HG02970 (cell line): Measurements from ENCODE around the gene HOXA3.

Experiments
- ATAC-seq: cut with Tn5 transposase; IDR thresholded peaks from one replicate; pipeline ENCODE4 v1.9.1; 2021; ENCODE audit warnings: mild to moderate bottlenecking, moderate library complexity, moderate number of reproducible peaks; ENCODE audit not compliant: unreplicated experiment, low FRiP score

Gene HOXA3

DNA sequence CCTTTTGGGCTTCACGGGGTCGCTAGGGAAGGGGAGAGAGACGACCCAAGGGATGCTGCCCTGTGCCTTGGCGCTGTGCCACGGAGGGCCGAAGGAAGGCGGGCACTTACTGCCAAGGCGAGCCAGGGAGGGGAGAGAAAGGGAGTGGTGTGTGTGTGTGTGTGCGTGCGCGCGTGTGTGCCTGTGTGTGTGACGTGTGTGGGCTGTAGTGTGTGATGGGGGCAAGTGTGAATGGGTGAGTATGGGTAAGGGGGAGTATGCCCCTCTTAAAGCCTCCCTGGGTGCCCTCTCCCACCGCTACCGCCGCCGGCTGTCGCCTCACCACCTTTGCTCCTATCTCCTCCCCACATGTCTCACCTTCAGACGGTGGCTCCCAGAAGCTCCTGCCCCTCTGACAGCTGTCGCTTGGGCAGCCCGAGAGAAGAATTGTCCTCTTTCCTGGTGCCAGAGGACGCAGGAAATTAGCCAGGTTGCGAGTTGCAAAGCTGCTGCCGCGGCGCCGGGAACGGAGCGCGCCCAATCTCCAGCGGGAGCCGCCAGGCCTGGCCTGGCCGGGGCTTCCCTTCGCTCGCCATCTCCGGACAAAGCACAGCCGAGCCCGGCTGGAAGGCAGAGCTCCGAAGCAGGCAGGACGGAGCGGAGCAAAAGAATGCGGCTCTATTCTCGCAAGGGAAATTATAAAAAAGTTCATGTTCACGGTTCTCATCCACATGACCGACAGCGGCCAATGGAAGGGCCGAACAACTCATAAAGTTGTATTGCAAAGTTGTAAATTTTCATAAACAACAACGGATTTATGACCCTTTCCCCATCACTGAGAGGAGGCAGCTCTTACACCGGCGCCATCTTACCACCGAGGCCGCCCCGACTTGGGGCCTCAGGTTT lies at the start of gene HOXA3:
Gene HOXA3 (minus strand): TSS at position 653 of the 885 bp plus-strand sequence. CDS start 41,943 bp downstream, outside the sequence.
- no peak for ATAC-seq

GRCh38 chr7:27201580-27202017 lies 49.2 kb upstream of the HOXA3 start:
- ATAC-seq: no peak

- no peak for ATAC-seq
Observed at GRCh38 chr7:27200761-27201579, 48.6 kb upstream of the HOXA3 start.

DNA sequence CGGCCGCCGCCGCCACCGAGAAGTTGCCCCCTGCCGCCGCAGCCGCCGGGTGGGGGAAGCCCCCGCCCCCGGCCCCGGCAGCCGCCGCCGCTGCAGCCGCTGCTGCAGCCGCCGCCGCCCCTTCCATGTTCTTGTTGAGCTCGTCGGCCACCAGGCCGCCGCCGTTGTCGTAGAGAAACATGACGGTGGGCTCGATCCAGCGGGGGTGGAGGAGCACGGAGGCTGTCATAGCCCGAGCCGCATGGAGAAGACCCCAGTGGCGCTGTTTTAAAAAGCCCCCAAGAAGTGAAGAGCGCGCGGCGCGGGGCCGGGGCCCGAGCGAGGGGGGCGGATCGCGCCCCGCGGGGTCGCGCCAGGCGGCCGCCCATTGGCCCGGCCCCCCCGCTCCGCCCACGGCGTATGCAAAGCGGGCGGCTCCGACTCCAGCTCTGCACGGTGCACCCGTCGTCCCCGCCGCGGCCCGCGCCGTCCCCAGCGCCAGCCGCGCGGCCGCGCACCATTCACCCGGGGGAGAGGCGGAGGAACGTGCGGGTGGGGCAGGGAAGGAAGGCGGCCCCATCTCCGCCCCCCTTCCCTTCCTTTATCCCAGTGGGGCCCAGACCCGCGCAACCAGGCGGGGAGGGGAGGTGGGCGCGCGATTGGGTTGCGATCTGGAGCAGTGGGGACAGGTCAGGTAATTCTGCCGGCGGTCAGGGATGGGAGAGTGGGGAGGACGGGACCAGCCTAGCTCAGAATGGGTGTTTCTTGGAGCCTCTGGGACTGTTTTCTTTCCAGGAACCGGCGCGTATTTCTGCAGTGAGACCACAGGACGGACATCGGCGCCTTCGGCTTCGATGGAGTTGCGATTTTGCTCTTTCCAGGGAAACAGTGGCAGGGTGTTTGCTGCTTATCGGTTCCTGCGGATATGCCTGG lies 47.7 kb upstream of the HOXA3 start, which contains the start of gene HOXA13:
Gene HOXA13 (minus strand): TSS at position 243 of the 912 bp plus-strand sequence. CDS start 14 bp downstream, at position 229.
- no peak for ATAC-seq

DNA sequence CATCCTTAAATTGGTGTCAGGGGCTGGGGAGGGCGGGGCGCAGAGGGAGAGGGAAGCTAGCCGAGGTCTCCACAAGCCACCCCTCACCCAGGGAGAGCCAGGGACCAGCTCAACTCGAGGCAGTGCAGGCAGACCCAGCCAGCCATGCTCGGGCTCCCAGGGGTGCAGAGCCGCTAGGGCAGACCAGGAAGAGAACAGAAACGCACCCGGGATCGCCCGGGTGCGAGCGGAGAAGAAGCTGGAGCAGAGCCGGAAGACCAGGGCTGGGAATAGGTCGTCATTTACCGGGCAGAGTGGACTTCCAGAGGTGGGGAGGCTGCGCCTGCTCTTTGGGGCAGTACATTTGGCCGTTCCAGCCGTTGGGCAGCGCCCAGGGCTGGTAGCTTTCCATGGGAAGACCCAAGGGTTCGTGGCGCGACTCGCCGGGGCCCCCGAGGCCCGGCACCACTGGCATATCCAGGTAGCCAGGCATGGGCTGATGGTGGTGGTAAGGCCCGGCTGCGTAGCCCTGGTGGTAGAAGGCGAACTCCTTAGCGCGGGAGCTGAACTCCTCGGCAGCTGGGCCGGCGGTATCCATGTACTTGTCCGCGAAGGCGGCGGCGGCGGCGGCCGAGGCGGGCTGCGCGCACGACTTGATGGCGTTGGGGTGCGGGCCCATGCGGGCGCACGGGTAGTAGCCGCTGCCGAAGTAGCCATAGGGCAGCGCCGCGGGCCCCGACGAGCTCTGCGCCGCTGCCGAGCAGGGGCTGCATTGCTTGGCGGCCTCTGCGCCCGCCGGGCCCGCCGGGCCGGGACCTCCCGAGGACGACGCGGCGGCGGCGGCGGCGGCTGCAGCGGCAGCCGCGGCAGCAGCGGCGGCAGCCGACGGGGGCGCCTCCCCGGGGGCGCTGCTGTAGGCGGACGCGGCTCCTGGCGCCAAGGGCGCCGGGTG lies 46.8 kb upstream of the HOXA3 start:
- no peak for ATAC-seq

- no peak for ATAC-seq
Observed at GRCh38 chr7:27198138-27198841, 45.9 kb upstream of the HOXA3 start.

DNA sequence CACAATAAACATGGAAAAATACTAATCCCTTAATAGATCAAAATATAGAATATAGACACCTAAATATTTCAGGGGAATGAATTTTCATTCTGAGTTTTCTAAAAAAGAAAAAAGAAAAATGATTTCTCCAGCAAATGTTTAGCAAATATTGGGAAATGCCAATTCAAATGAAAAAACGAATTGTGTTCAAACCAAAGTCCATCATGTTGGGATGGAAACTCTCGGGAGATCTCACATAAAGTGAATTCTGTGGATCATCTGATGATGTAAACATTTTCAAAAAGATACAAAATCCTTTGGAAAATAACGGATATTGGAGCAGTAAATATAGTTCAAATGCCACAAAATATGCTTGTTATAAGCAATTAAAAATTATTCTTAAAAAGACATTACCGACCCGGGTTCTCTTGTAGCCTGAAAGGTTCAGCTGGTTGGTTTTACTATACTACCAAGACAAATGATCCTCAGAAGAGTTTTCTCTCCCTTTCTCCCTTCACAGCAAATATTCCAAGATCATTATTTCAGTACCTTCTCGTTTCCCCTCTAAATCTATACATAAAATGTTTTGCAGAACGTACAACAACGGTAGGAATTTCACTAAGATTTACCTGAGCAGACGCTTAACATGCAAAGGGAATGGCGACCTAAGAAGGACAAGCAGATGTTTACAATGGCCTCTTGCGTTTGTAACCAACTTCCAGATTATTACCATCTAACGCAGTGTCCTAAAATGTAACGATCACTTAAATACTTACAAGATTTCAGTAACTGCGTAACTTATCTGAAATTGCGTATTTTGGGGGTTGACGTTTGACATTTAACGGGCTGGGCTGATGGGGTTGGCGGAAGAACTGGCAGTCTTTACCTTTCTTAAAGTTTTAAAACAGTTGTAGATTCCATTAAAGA lies 45.0 kb upstream of the HOXA3 start:
- no peak for ATAC-seq

DNA sequence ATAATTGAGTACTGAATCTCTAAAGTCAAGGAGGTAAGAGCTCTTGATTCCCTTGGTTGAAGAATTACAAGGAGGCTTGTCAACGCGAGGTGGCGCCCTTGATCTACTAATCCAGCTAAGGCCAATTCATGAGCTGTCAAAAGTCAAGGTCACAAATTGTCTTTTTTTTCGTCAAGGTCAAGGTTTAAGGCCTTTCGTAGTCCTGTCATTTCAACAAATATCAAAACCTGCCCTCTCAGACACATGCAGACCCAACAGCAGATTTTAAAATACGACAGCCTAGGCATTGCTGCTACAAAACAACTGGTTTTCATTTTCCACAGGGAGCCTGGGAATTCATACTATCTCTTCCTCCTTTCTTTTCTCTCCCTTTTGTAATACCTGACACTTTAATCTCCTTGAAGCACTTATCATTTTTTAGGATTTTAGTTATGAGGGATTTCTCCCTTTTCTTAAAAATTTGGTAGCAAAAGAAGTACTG lies 43.9 kb upstream of the HOXA3 start:
- no peak for ATAC-seq

DNA sequence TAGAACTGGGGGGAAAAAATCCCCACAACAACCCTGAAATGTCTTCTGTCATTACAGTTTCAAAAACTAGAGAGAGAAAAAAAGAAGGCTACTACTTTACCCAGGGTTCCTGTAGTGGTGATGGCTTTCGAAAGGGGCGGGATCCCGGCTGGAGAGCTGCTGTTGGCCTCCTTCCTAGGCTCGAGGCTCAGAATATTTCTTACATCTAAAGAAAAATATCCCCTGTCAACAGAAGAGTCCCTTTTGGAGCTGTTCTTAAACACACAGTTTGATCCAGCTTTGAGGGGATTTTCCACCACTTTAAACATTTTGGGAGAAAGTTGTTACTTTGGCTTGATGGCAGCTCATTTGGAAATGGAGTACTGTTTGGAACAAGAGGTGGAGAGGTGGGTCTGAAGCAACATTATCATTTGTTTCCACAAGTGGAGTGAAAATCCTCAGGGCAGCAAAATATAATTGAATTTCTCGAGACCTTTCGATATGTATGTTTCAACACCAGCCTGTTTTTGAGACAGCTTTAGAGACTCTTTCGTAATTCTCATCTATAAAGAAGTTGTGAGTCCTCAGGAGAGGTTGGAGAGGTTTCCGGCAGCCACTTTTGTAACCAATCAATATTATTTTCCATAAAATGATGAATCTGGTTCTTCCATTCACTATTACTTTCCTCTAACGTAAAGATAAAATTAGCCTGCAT lies 42.5 kb upstream of the HOXA3 start:
- ATAC-seq: no peak

DNA sequence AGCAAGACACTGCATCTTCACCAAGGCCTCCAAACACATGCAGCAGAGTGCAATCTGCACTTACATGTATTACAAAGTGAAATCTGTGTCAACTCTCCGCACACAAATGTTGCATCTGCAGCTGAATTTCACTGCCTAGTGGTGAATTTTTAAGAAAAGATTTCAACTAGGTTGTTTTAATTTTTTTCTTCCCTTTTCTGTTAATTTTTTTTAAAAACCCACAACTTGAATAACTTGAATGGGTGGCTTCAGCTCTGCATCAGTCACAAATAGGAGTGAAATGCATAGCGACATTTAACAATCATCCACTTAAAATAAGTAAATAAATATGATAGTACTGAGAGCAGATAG lies 41.6 kb upstream of the HOXA3 start:
- ATAC-seq: no peak

DNA sequence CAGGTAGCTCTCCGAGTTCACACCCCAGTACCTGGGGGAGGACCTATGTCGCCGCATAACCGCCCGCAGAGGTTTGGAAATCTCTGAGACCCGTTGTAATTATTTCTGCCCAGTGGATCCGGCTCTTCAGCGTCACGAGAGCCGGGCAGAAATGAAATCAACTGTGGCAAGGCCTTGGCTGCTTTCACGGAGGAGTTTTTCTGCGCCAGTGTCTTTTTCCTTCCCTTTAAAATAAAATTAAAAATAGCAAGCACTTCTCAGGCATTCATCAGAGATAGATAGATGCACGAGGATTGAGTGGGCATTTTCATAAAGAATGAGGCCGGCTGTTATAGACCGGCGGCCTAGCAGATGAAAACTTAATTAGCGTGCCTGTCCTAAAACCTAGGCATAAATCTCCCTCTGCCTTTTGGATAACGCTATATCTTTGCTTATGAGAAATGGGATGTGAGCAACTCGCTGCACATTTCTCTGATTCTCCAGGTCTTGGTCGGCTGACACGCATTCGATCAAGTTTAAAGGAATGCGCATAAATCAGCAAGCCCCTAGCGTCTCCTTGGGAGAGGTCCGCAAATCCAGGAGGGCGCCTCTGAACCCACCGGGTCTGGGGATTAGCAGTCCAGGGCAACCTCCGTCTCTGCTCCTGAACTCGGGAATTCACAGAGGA lies 41.1 kb upstream of the HOXA3 start:
- no peak for ATAC-seq

DNA sequence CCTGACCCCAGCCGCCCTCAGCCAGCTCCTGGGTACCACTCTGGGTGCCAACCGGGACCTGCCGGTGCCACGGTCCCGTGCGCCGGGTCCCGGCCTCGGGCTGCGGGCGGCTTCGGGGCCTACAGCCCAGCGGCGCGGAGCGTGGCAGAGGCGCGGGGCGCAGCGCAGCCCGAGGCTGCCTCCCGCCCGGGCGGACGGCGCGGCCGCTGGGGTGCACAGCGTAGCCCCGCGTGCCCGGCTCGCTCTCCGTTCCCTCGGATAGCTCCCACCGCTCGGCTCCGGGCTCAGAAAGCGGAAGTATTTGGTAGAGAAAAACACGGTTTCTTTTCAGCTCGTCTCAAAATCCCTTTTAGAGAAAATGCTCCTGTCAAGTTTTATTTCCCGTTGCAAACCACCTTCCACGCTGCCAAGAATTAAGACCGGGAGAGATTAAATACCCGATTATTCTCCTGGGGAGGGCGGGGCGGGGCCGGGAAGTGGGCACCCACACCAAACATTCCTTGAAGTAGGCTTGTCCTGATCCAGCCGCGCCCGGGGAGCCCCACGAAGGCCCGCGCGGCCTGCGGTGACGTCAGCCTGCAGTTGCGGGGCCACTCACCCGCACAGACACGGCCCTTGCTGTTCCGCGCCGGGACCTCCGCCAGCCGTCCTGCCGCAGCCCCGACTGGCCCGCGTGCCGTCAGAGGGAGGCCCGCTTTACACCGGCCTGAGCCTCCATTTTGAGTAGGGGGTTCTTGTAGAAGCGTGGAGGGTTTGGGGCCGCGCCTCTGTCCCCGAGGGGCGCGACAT lies 40.4 kb upstream of the HOXA3 start:
- ATAC-seq: no peak

- no peak for ATAC-seq
Observed at GRCh38 chr7:27191833-27192545, 39.6 kb upstream of the HOXA3 start.

DNA sequence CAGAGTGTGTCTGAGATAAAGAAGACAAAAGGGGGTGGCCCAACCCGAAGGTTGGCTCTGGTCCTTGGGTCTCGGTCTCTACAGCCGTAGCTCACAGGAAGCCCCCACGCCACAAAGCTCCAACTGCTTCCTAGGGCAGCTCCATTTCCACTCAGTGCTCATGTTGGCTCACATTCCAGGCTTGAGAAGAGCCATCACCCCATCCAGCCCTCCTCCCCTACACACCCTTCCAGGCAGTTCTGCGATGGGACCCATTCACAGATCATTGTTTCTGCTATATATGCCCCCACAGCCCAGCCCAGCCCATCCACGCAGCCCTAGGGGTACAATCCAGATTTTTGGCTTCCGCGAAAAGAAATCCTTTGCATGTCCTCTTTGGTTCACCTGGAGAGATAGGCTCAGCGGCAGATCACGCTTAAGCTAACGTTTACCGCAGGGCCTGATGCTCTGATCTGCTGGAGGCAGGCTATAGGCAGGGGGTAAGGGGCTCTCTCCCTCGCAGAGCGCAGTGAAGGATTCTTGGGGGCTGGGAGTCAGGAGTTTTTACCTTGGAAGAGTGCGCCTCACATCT lies 38.9 kb upstream of the HOXA3 start:
- ATAC-seq: no peak
